Thyroid gland (tissue), 4 donors: Measurements from ENCODE around the gene ATP9B. TPM values are rescaled to one million over a fixed set of nuclear protein-coding genes. Genes with fewer than 3 reads are reported as not detected.

ENCODE experiments used
- DNase-seq, 2 donors: peaks; one replicate each; pipeline ENCODE4 v3.0.0-alpha.2; 2019
- H3K27ac ChIP-seq, 3 donors: fragments of 200-600 bp; sonication (generic); 1 replicate in 2 of 3; 2 replicates in 1 of 3; pipeline ENCODE4 v1.5.1; 2016 to 2019; ENCODE audit warnings: mild to moderate bottlenecking in 1 of 3, moderate library complexity in 1 of 3
- H3K27me3 ChIP-seq: fragments of 200-600 bp; sonication (generic); one replicate; pipeline ENCODE4 v1.5.1; 2019
- H3K36me3 ChIP-seq, 2 donors: fragments of 200-600 bp; sonication (generic); one replicate each; pipeline ENCODE4 v1.5.1; 2016 to 2019
- H3K4me1 ChIP-seq, 2 donors: fragments of 200-600 bp; sonication (generic); one replicate each; pipeline ENCODE4 v1.5.1; 2017 to 2019
- H3K4me3 ChIP-seq, 3 donors: fragments of 200-600 bp; sonication (generic); replicated peaks in 1 of 3; 1 replicate in 2 of 3; 2 replicates in 1 of 3; pipeline ENCODE4 v1.5.1; 2016; ENCODE audit warnings: mild to moderate bottlenecking in 1 of 3
- H3K9me3 ChIP-seq: fragments of 200-600 bp; sonication (generic); one replicate; pipeline ENCODE4 v1.5.1; 2017
- CTCF ChIP-seq, 6 experiments: fragments of 200-600 bp in 3 of 6; fragments of 450-650 bp in 3 of 6; sonication (generic) in 3 of 6; IDR thresholded peaks; one replicate each; pipeline ENCODE4 v1.5.1; 2016 to 2019; ENCODE audit warnings: antibody characterized with exemption in 6 of 6, mild to moderate bottlenecking in 2 of 6, inconsistent platforms in 1 of 6, moderate library complexity in 1 of 6
- POLR2A ChIP-seq, 2 donors: fragments of 450-650 bp; IDR thresholded peaks; one replicate each; pipeline ENCODE4 v1.6.1; 2017; ENCODE audit warnings: antibody characterized with exemption in 2 of 2, mild to moderate bottlenecking in 2 of 2, moderate library complexity in 1 of 2
- WGBS, 2 donors: methylation state at CpG; one replicate each; pipeline ENCODE4 v1.1.5; 2017; 5-methylcytosine and 5-hydroxymethylcytosine counted together
- intact Hi-C: fragments of 100-400 bp; cut with DNase I; formaldehyde crosslinking; loops from one replicate; pipeline ENCODE4 v1.15.1; 2023
- total RNA-seq, 4 donors: library from RNA; depleted of rRNA; stranded (reverse); fragments of >200 nt; gene quantifications; one replicate each; pipeline ENCODE4 v1.2.3, GENCODE V29; 2016

Gene ATP9B
- total RNA-seq, 4 donors from 2014 or later = 30.6 to 58.1 (median 48.2) TPM

- peaks cover 6 to 12% of the 10 kb centered on the region in 2 donors for H3K36me3 ChIP-seq
- no peaks in the 10 kb centered on the region for H3K4me1 ChIP-seq
- WGBS, 2 donors = 74 to 75% methylated on average over 21 to 22 of the region's 22 CpGs
- no peak for TF ChIP-seq POLR2A (IDR thresholded peaks at IDR 0.05)
- no peak for TF ChIP-seq CTCF (IDR thresholded peaks at IDR 0.05)
- no peak overlapping the region for H3K27ac ChIP-seq
- no peaks in the 10 kb centered on the region for H3K9me3 ChIP-seq
- DNase-seq = no peak
- H3K27me3 ChIP-seq = no peaks in the 10 kb centered on the region
- H3K4me3 ChIP-seq = no peak overlapping the region
- intact Hi-C loops = loop anchor here (2.0 kb wide), 1 partner anchor 265 kb away; no protein-coding TSS in a partner anchor
Observed at GRCh38 chr18:79379251-79379905, 310.2 kb downstream of the ATP9B start.

GRCh38 chr18:79379931-79380815 is 311.0 kb downstream of the ATP9B start:
- H3K4me3 ChIP-seq = no peak overlapping the region
- TF ChIP-seq POLR2A (IDR thresholded peaks at IDR 0.05) (no peak), CTCF (IDR thresholded peaks at IDR 0.05) (no peak)
- H3K27ac ChIP-seq = no peak overlapping the region
- peaks cover 0 to 4% of the 10 kb centered on the region in 2 donors for H3K36me3 ChIP-seq
- no peaks in the 10 kb centered on the region for H3K27me3 ChIP-seq
- H3K9me3 ChIP-seq = no peaks in the 10 kb centered on the region
- WGBS, 2 donors = 94% methylated on average over 15 to 35 of the region's 40 CpGs
- H3K4me1 ChIP-seq = no peaks in the 10 kb centered on the region
- DNase-seq = no peak
- intact Hi-C loops = loop anchor here (2.0 kb wide), 2 partner anchors 149 to 265 kb away; no protein-coding TSS in a partner anchor

GRCh38 chr18:79380816-79381806 is 311.9 kb downstream of the ATP9B start:
- Histone ChIP-seq H3K9me3 (no peaks in the 10 kb centered on the region), H3K4me3 (no peak overlapping the region), H3K4me1 (no peaks in the 10 kb centered on the region), H3K27me3 (no peaks in the 10 kb centered on the region), H3K36me3 (peaks cover 0 to 4% of the 10 kb centered on the region in 2 donors), H3K27ac (no peak overlapping the region)
- DNase-seq = peak; percentile 66 to 70
- intact Hi-C loops = loop anchor here (2.0 kb wide), 1 partner anchor 148 kb away; no protein-coding TSS in a partner anchor
- TF ChIP-seq CTCF (IDR thresholded peaks at IDR 0.05) = peak; percentile 61 to 91 (median 80)
- no peak for TF ChIP-seq POLR2A (IDR thresholded peaks at IDR 0.05)
- WGBS, 2 donors = 56 to 60% methylated on average over 28 to 29 of the region's 30 CpGs

GRCh38 chr18:79381811-79382311 is 312.7 kb downstream of the ATP9B start:
- H3K27ac ChIP-seq = no peak overlapping the region
- no peaks in the 10 kb centered on the region for H3K9me3 ChIP-seq
- DNase-seq = no peak
- 76 to 83% methylated on average over 8 to 11 of the region's 16 CpGs for WGBS, 2 donors
- H3K4me3 ChIP-seq = no peak overlapping the region
- no peaks in the 10 kb centered on the region for H3K4me1 ChIP-seq
- H3K36me3 ChIP-seq = peaks cover 0 to 4% of the 10 kb centered on the region in 2 donors
- intact Hi-C loops = loop anchor here (2.0 kb wide), 1 partner anchor 147 kb away; no protein-coding TSS in a partner anchor
- TF ChIP-seq CTCF (IDR thresholded peaks at IDR 0.05) = no peak
- no peak for TF ChIP-seq POLR2A (IDR thresholded peaks at IDR 0.05)
- H3K27me3 ChIP-seq = no peaks in the 10 kb centered on the region
